Lower lobe of right lung (tissue), 2 donors: ENCODE measurements around the gene MED25. TPM values are rescaled to one million over a fixed set of nuclear protein-coding genes. Genes with fewer than 3 reads are reported as not detected.

Experiments used
- ATAC-seq, 2 donors: fragments of 200-7000 bp; cut with Tn5 transposase; one replicate each; pipeline ENCODE4 v1.9.1; 2020 to 2022; ENCODE audit warnings: mild to moderate bottlenecking in 2 of 2, moderate library complexity in 2 of 2
- DNase-seq: peaks from one replicate; pipeline ENCODE4 v3.0.0-alpha.2; 2020
- H3K27ac ChIP-seq: fragments of 200-600 bp; one replicate; pipeline ENCODE4 v1.8.0; 2022
- H3K27me3 ChIP-seq: fragments of 200-600 bp; one replicate; pipeline ENCODE4 v1.8.0; 2022; ENCODE audit warnings: low read depth
- H3K36me3 ChIP-seq: fragments of 200-600 bp; one replicate; pipeline ENCODE4 v1.8.0; 2022; ENCODE audit warnings: mild to moderate bottlenecking
- H3K4me1 ChIP-seq: fragments of 200-600 bp; one replicate; pipeline ENCODE4 v1.8.0; 2022
- H3K4me3 ChIP-seq: fragments of 200-600 bp; one replicate; pipeline ENCODE4 v1.8.0; 2022; ENCODE audit warnings: mild to moderate bottlenecking
- H3K9me3 ChIP-seq: fragments of 200-600 bp; one replicate; pipeline ENCODE4 v1.8.0; 2022
- intact Hi-C: fragments of 100-400 bp; cut with DNase I; formaldehyde crosslinking; loops from one replicate; pipeline ENCODE4 v1.11.0; 2022
- total RNA-seq: library from RNA; stranded (reverse); fragmentation: NEBNext Ultra II Directional; extraction: Animal tissue kit (Norgen Biotek cat#: 25700); gene quantifications from one replicate; pipeline ENCODE4 v1.2.1, GENCODE V29; 2021
- TF ChIP-seq, protein P1 (sequence below): fragments of 200-600 bp; IDR thresholded peaks from one replicate; pipeline ENCODE4 v1.8.0; 2022; ENCODE audit warnings: antibody characterized with exemption, mild to moderate bottlenecking
- donor health status: DM: no; HTN: yes; CAD: no; lungs with severe emphysema.

Gene MED25
- total RNA-seq, 1 donor from 2014 or later: 65.8 TPM

- Histone ChIP-seq H3K27ac (no peak overlapping the region), H3K36me3 (peaks cover 81% of the 10 kb centered on the region), H3K4me1 (no peaks in the 10 kb centered on the region), H3K4me3 (no peak overlapping the region), H3K27me3 (no peaks in the 10 kb centered on the region), H3K9me3 (no peaks in the 10 kb centered on the region)
- DNase-seq: no peak
- intact Hi-C loops: no loop called here
- no peak for ATAC-seq
- TF ChIP-seq, protein P1, sequence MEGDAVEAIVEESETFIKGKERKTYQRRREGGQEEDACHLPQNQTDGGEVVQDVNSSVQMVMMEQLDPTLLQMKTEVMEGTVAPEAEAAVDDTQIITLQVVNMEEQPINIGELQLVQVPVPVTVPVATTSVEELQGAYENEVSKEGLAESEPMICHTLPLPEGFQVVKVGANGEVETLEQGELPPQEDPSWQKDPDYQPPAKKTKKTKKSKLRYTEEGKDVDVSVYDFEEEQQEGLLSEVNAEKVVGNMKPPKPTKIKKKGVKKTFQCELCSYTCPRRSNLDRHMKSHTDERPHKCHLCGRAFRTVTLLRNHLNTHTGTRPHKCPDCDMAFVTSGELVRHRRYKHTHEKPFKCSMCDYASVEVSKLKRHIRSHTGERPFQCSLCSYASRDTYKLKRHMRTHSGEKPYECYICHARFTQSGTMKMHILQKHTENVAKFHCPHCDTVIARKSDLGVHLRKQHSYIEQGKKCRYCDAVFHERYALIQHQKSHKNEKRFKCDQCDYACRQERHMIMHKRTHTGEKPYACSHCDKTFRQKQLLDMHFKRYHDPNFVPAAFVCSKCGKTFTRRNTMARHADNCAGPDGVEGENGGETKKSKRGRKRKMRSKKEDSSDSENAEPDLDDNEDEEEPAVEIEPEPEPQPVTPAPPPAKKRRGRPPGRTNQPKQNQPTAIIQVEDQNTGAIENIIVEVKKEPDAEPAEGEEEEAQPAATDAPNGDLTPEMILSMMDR: no peak
Observed at GRCh38 chr19:49802836-49803528, 15.1 kb upstream of the MED25 start.

- TF ChIP-seq, protein P1: no peak
- Histone ChIP-seq H3K27ac (no peak overlapping the region), H3K27me3 (no peaks in the 10 kb centered on the region), H3K9me3 (no peaks in the 10 kb centered on the region), H3K4me3 (no peak overlapping the region), H3K4me1 (no peaks in the 10 kb centered on the region), H3K36me3 (peaks cover 76% of the 10 kb centered on the region)
- no peak for DNase-seq
- no peak for ATAC-seq
- intact Hi-C loops: no loop called here
Observed at GRCh38 chr19:49803529-49803856, 14.6 kb upstream of the MED25 start.

GRCh38 chr19:49805822-49806619, 12.1 kb upstream of the MED25 start:
- intact Hi-C loops: no loop called here
- Histone ChIP-seq H3K9me3 (no peaks in the 10 kb centered on the region), H3K27me3 (no peaks in the 10 kb centered on the region), H3K4me3 (no peak overlapping the region), H3K27ac (no peak overlapping the region), H3K4me1 (peaks cover 14% of the 10 kb centered on the region), H3K36me3 (peaks cover 50% of the 10 kb centered on the region)
- TF ChIP-seq, protein P1: no peak
- ATAC-seq (no peak), DNase-seq (no peak)

DNA sequence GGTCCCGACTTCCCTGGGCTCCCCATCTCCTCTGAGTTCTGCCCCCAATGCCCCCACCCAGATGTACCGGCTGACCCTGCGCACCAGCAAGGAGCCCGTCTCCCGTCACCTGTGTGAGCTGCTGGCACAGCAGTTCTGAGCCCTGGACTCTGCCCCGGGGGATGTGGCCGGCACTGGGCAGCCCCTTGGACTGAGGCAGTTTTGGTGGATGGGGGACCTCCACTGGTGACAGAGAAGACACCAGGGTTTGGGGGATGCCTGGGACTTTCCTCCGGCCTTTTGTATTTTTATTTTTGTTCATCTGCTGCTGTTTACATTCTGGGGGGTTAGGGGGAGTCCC, 11.5 kb upstream of the MED25 start:
- H3K4me3 ChIP-seq: no peak overlapping the region
- H3K36me3 ChIP-seq: peaks cover 45% of the 10 kb centered on the region
- TF ChIP-seq, protein P1: no peak
- intact Hi-C loops: no loop called here
- H3K27me3 ChIP-seq: no peaks in the 10 kb centered on the region
- peaks cover 14% of the 10 kb centered on the region for H3K4me1 ChIP-seq
- no peak for ATAC-seq
- no peak for DNase-seq
- H3K27ac ChIP-seq: no peak overlapping the region
- H3K9me3 ChIP-seq: no peaks in the 10 kb centered on the region

GRCh38 chr19:49807058-49807903, 10.8 kb upstream of the MED25 start:
- no peak overlapping the region for H3K4me3 ChIP-seq
- intact Hi-C loops: no loop called here
- no peak for ATAC-seq
- H3K4me1 ChIP-seq: peaks cover 16% of the 10 kb centered on the region
- TF ChIP-seq, protein P1: no peak
- no peak for DNase-seq
- peaks cover 38% of the 10 kb centered on the region for H3K36me3 ChIP-seq
- H3K27ac ChIP-seq: no peak overlapping the region
- no peaks in the 10 kb centered on the region for H3K9me3 ChIP-seq
- H3K27me3 ChIP-seq: no peaks in the 10 kb centered on the region
